Lower leg skin (tissue), 4 donors: Measurements from ENCODE around the gene MUC5AC. TPM values are rescaled to one million over a fixed set of nuclear protein-coding genes. Genes with fewer than 3 reads are reported as not detected.
A peak's percentile ranks its signal among the peaks of the same experiment; 100 is the strongest.
"Not testable (repeated sequence)": the region's sequence is repeated elsewhere in the genome, so short reads cannot be mapped to it uniquely, and the experiment has no call there.

Source experiments
- DNase-seq, 2 donors: peaks; one replicate each; pipeline ENCODE4 v3.0.0-alpha.2; 2019; ENCODE audit warnings: low spot score in 2 of 2
- H3K4me3 ChIP-seq: fragments of 200-600 bp; sonication (generic); 2 replicates; pipeline ENCODE4 v1.5.1; 2017; ENCODE audit warnings: mild to moderate bottlenecking, low read depth; ENCODE audit not compliant: poor library complexity, severe bottlenecking
- POLR2A ChIP-seq, 2 donors: fragments of 450-650 bp; IDR thresholded peaks; one replicate each; pipeline ENCODE4 v1.6.1; 2016 to 2017; ENCODE audit warnings: antibody characterized with exemption in 2 of 2, mild to moderate bottlenecking in 1 of 2, moderate library complexity in 1 of 2
- WGBS, 2 donors: methylation state at CpG; one replicate each; pipeline ENCODE4 v1.1.5; 2018; 5-methylcytosine and 5-hydroxymethylcytosine counted together
- intact Hi-C: fragments of 100-400 bp; cut with DNase I; formaldehyde crosslinking; loops from one replicate; pipeline ENCODE4 v1.15.0; 2023; ENCODE audit warnings: low total_unique reads
- total RNA-seq, 4 donors: library from RNA; depleted of rRNA; stranded (reverse); fragments of >200 nt; gene quantifications; one replicate each; pipeline ENCODE4 v1.1.0, GENCODE V29; 2016
- TF ChIP-seq, protein P1 (sequence below), 3 donors: fragments of 450-650 bp; IDR thresholded peaks; one replicate each; pipeline ENCODE4 v1.5.1; 2016; ENCODE audit warnings: antibody characterized with exemption in 3 of 3, mild to moderate bottlenecking in 3 of 3, moderate library complexity in 2 of 3

MUC5AC gene
- total RNA-seq, 4 donors from 2014 or later = 0.02 to 0.04 (median 0.03) TPM; not detected in 1

GRCh38 chr11:1179641-1180040 lies 21.9 kb downstream of the MUC5AC start:
- no peak for DNase-seq
- TF ChIP-seq POLR2A (IDR thresholded peaks at IDR 0.05) = no peak
- TF ChIP-seq, protein P1, sequence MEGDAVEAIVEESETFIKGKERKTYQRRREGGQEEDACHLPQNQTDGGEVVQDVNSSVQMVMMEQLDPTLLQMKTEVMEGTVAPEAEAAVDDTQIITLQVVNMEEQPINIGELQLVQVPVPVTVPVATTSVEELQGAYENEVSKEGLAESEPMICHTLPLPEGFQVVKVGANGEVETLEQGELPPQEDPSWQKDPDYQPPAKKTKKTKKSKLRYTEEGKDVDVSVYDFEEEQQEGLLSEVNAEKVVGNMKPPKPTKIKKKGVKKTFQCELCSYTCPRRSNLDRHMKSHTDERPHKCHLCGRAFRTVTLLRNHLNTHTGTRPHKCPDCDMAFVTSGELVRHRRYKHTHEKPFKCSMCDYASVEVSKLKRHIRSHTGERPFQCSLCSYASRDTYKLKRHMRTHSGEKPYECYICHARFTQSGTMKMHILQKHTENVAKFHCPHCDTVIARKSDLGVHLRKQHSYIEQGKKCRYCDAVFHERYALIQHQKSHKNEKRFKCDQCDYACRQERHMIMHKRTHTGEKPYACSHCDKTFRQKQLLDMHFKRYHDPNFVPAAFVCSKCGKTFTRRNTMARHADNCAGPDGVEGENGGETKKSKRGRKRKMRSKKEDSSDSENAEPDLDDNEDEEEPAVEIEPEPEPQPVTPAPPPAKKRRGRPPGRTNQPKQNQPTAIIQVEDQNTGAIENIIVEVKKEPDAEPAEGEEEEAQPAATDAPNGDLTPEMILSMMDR (IDR thresholded peaks at IDR 0.05) = no peak
- H3K4me3 ChIP-seq = no peak overlapping the region
- 76 to 92% methylated on average over 13 to 16 of the region's 17 CpGs for WGBS, 2 donors
- intact Hi-C loops = no loop called here

DNA sequence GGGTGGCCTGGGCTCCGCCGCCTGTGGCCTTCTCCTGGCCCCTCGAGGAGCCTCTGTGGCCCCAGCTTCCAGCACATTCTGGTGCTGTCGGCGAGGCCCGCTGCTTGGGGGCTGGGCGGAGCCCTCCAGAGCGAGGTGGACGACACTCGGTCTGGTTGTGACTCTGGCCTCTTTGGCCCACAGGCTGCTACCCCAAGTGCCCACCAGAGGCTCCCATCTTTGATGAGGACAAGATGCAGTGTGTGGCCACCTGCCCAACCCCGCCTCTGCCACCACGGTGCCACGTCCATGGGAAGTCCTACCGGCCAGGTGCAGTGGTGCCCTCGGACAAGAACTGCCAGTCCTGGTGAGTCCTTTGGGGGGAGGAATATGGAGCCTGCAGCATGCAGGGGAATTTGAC lies 22.4 kb downstream of the MUC5AC start:
- TF ChIP-seq, protein P1 (IDR thresholded peaks at IDR 0.05) = no peak
- no peak for TF ChIP-seq POLR2A (IDR thresholded peaks at IDR 0.05)
- H3K4me3 ChIP-seq = no peak overlapping the region
- no peak for DNase-seq
- intact Hi-C loops = no loop called here
- 71 to 73% methylated on average over 5 to 12 of the region's 15 CpGs for WGBS, 2 donors

DNA sequence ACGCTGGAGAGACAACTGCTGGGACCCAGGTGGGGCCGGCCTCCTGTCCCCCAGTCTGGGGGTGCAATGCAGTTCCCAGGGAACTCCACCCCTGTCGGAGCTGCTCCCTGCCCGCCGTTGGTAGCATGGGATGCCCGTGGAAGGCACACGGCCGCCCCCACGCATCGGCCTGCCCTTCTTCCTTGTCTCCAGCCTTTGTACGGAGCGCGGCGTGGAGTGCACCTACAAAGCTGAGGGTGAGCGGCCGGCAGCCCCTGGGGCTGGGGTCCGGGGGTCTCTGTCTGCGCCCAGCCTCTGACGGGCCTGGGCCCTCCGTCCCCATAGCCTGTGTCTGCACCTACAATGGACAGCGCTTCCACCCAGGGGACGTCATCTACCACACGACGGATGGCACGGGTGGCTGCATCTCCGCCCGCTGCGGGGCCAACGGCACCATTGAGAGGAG lies 23.2 kb downstream of the MUC5AC start:
- TF ChIP-seq, protein P1 (IDR thresholded peaks at IDR 0.05) = no peak
- no peak for TF ChIP-seq POLR2A (IDR thresholded peaks at IDR 0.05)
- no peak overlapping the region for H3K4me3 ChIP-seq
- no peak for DNase-seq
- 91 to 93% methylated on average over 25 to 29 of the region's 29 CpGs for WGBS, 2 donors
- intact Hi-C loops = no loop called here

GRCh38 chr11:1181420-1181819 lies 23.7 kb downstream of the MUC5AC start:
- DNase-seq = no peak
- no peak overlapping the region for H3K4me3 ChIP-seq
- TF ChIP-seq POLR2A (IDR thresholded peaks at IDR 0.05) = no peak
- TF ChIP-seq, protein P1 (IDR thresholded peaks at IDR 0.05) = no peak
- WGBS, 2 donors = 70 to 79% methylated on average over 2 to 8 of the region's 10 CpGs
- intact Hi-C loops = no loop called here

DNA sequence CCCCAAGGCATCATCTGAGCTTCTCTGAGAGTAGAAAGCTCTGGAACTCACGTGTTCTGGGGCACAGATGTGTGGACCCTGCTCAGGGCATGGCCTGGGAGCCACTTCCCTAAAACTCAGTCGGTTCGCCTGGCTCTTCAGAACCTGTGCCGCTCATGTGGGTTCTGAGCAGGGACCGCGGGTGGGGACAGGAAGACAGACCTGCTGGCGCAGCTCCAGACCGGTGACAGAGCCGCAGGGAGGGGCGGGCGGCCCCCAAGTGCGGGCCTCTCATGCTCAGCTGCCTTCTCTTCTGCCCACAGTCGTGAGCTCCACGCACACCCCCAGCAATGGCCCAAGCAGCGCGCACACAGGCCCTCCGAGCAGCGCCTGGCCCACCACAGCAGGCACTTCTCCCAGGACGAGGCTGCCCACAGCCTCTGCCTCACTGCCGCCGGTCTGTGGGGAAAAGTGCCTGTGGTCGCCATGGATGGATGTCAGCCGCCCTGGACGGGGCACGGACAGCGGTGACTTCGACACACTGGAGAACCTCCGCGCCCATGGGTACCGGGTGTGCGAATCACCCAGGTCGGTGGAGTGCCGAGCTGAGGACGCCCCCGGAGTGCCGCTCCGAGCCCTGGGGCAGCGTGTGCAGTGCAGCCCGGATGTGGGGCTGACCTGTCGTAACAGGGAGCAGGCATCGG lies 24.2 kb downstream of the MUC5AC start:
- no peak for DNase-seq
- intact Hi-C loops = no loop called here
- no peak overlapping the region for H3K4me3 ChIP-seq
- TF ChIP-seq, protein P1 (IDR thresholded peaks at IDR 0.05) = no peak
- 73 to 85% methylated on average over 35 to 39 of the region's 41 CpGs for WGBS, 2 donors

DNA sequence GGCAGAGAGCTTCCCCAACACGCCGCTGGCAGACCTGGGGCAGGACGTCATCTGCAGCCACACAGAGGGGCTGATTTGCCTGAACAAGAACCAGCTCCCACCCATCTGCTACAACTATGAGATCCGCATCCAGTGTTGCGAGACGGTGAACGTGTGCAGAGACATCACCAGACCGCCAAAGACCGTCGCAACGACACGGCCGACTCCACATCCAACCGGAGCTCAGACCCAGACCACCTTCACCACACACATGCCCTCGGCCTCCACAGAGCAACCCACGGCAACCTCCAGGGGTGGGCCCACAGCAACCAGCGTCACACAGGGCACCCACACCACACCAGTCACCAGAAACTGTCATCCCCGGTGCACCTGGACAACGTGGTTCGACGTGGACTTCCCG lies 26.4 kb downstream of the MUC5AC start:
- 93 to 97% methylated on average over 13 to 15 of the region's 22 CpGs for WGBS, 2 donors
- DNase-seq, H3K4me3 ChIP-seq, intact Hi-C loops: not testable (repeated sequence)

GRCh38 chr11:1188451-1189130 lies 30.8 kb downstream of the MUC5AC start:
- H3K4me3 ChIP-seq, intact Hi-C loops: not testable (repeated sequence)
- 70 to 81% methylated on average over 6 to 15 of the region's 15 CpGs for WGBS, 2 donors
- peak in 1 of 2 donors; percentile 56 for DNase-seq

GRCh38 chr11:1189816-1190215 lies 32.1 kb downstream of the MUC5AC start:
- peak in 1 of 2 donors; percentile 60 for DNase-seq
- intact Hi-C loops = not testable (repeated sequence)

DNA sequence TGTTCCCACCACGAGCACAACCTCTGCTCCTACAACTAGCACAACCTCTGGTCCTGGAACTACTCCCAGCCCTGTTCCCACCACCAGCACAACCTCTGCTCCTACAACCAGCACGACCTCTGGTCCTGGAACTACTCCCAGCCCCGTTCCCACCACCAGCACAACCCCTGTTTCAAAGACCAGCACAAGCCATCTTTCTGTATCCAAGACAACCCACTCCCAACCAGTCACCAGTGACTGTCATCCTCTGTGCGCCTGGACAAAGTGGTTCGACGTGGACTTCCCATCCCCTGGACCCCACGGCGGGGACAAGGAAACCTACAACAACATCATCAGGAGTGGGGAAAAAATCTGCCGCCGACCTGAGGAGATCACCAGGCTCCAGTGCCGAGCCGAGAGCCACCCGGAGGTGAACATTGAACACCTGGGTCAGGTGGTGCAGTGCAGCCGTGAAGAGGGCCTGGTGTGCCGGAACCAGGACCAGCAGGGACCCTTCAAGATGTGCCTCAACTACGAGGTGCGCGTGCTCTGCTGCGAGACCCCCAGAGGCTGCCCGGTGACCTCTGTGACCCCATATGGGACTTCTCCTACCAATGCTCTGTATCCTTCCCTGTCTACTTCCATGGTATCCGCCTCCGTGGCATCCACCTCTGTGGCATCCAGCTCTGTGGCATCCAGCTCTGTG lies 34.2 kb downstream of the MUC5AC start:
- intact Hi-C loops, H3K4me3 ChIP-seq: not testable (repeated sequence)
- WGBS, 2 donors = 85 to 86% methylated on average over 18 to 22 of the region's 22 CpGs
- DNase-seq = peak in 1 of 2 donors; percentile 77

More at GRCh38 chr11:1189816-1190215, 32.1 kb downstream of the MUC5AC start:
- WGBS, 2 donors = 68 to 75% methylated on average over 9 to 10 of the region's 12 CpGs
- not testable (repeated sequence) for H3K4me3 ChIP-seq
